ENCODE data around the gene PHETA2.
"Not testable (repeated sequence)": the region's sequence is repeated elsewhere in the genome, so short reads cannot be mapped to it uniquely, and the experiment has no call there.

Gene PHETA2

GRCh38 chr22:42068291-42068690 lies 5.8 kb upstream of the PHETA2 start:
- no peak for TF ChIP-seq CTCF (IDR thresholded peaks at IDR 0.05; ENCODE audit: insufficient read depth, low read depth, low read length, missing control alignments)
- no peak overlapping the region for H3K4me3 ChIP-seq (ENCODE audit: low read depth, low read length)
- DNase-seq (ENCODE audit: low read depth), result no peak

GRCh38 chr22:42069801-42070516 lies 4.1 kb upstream of the PHETA2 start:
- TF ChIP-seq CTCF (IDR thresholded peaks at IDR 0.05; ENCODE audit: insufficient read depth, low read depth, low read length, missing control alignments), result no peak
- DNase-seq (ENCODE audit: low read depth), result no peak
- peak overlapping the region; percentile 77 for H3K4me3 ChIP-seq (ENCODE audit: low read depth, low read length)

GRCh38 chr22:42070517-42071422 lies 3.3 kb upstream of the PHETA2 start, which contains the start of gene NAGA:
Gene NAGA, minus strand, starts transcription at chr22:42070812. Its CDS starts 515 bp downstream, at chr22:42070297.
- H3K4me3 ChIP-seq (ENCODE audit: low read depth, low read length), result peak within 1 kb of the TSS; percentile 77
- TF ChIP-seq CTCF (IDR thresholded peaks at IDR 0.05; ENCODE audit: insufficient read depth, low read depth, low read length, missing control alignments), result no peak
- peak; percentile 98 for DNase-seq (ENCODE audit: low read depth)

GRCh38 chr22:42071508-42071907 lies 2.5 kb upstream of the PHETA2 start:
- not testable (repeated sequence) for DNase-seq (ENCODE audit: low read depth)
- H3K4me3 ChIP-seq (ENCODE audit: low read depth, low read length), result peak overlapping the region; percentile 77

GRCh38 chr22:42072606-42073330 lies 1.3 kb upstream of the PHETA2 start:
- no peak overlapping the region for H3K4me3 ChIP-seq (ENCODE audit: low read depth, low read length)
- no peak for TF ChIP-seq CTCF (IDR thresholded peaks at IDR 0.05; ENCODE audit: insufficient read depth, low read depth, low read length, missing control alignments)
- DNase-seq (ENCODE audit: low read depth), result peak; percentile 30

- H3K4me3 ChIP-seq (ENCODE audit: low read depth, low read length), result no peak overlapping the region; the same call in 1 of the 2 replicates
- TF ChIP-seq CTCF (IDR thresholded peaks at IDR 0.05; ENCODE audit: insufficient read depth, low read depth, low read length, missing control alignments), result no peak
- DNase-seq (ENCODE audit: low read depth), result no peak
Measured at GRCh38 chr22:42073621-42074041, 417 bp upstream of the PHETA2 start.
